Stimulated activated CD8-positive, alpha-beta memory T cell treated with anti-CD3 and anti-CD28 coated beads, Interleukin-4, amount 100 ng/mL, for 4 hours (primary cell): ENCODE results near the gene PMEPA1.

Experiments
- DNase-seq, 2 donors: peaks; one replicate each; pipeline ENCODE4 v3.0.0-alpha.2; 2020; ENCODE audit warnings: low read depth in 2 of 2, low spot score in 1 of 2

Gene PMEPA1

GRCh38 chr20:57712341-57712740 is 2.5 kb upstream of the PMEPA1 start:
- DNase-seq, result no peak

- no peak for DNase-seq
Observed at GRCh38 chr20:57711826-57712225, 2.0 kb upstream of the PMEPA1 start.

- no peak for DNase-seq
Observed at GRCh38 chr20:57711311-57711712, 1.5 kb upstream of the PMEPA1 start.

GRCh38 chr20:57710841-57711240 is 1.0 kb upstream of the PMEPA1 start:
- no peak for DNase-seq

- peak; percentile 6 to 26 for DNase-seq
Observed at GRCh38 chr20:57708694-57709673, 831 bp downstream of the PMEPA1 start.

- DNase-seq, result no peak
Observed at GRCh38 chr20:57707849-57708693, 1.7 kb downstream of the PMEPA1 start.

GRCh38 chr20:57707320-57707719 is 2.5 kb downstream of the PMEPA1 start:
- DNase-seq, result no peak

GRCh38 chr20:57705127-57705899 is 4.5 kb downstream of the PMEPA1 start:
- no peak for DNase-seq

GRCh38 chr20:57704245-57704644 is 5.6 kb downstream of the PMEPA1 start:
- DNase-seq, result no peak

- DNase-seq, result no peak
Observed at GRCh38 chr20:57703013-57703412, 6.8 kb downstream of the PMEPA1 start.

- DNase-seq, result no peak
Observed at GRCh38 chr20:57702521-57702920, 7.3 kb downstream of the PMEPA1 start.

- no peak for DNase-seq
Observed at GRCh38 chr20:57702091-57702490, 7.7 kb downstream of the PMEPA1 start.

- no peak for DNase-seq
Observed at GRCh38 chr20:57701651-57702050, 8.2 kb downstream of the PMEPA1 start.

GRCh38 chr20:57701090-57701489 is 8.7 kb downstream of the PMEPA1 start:
- no peak for DNase-seq

- DNase-seq, result no peak
Observed at GRCh38 chr20:57699395-57699794, 10.4 kb downstream of the PMEPA1 start.

- DNase-seq, result no peak
Observed at GRCh38 chr20:57698867-57699275, 10.9 kb downstream of the PMEPA1 start.

- DNase-seq, result peak in 1 of 2 donors; percentile 47
Observed at GRCh38 chr20:57698116-57698866, 11.5 kb downstream of the PMEPA1 start.

GRCh38 chr20:57697543-57697942 is 12.3 kb downstream of the PMEPA1 start:
- DNase-seq, result no peak

GRCh38 chr20:57696401-57696961 is 13.3 kb downstream of the PMEPA1 start:
- DNase-seq, result no peak

- DNase-seq, result no peak
Observed at GRCh38 chr20:57695940-57696339, 13.9 kb downstream of the PMEPA1 start.
